ENCODE measurements around the gene RETREG2. TPM values are rescaled to one million over a fixed set of nuclear protein-coding genes. Genes with fewer than 3 reads are reported as not detected.

The RETREG2 gene
- total and polyA plus RNA-seq, 2 of the 8 experiments (the other 6 are each of a cell fraction or from before 2014, with no cell fraction given): 51.3 to 67.4 TPM

DNA sequence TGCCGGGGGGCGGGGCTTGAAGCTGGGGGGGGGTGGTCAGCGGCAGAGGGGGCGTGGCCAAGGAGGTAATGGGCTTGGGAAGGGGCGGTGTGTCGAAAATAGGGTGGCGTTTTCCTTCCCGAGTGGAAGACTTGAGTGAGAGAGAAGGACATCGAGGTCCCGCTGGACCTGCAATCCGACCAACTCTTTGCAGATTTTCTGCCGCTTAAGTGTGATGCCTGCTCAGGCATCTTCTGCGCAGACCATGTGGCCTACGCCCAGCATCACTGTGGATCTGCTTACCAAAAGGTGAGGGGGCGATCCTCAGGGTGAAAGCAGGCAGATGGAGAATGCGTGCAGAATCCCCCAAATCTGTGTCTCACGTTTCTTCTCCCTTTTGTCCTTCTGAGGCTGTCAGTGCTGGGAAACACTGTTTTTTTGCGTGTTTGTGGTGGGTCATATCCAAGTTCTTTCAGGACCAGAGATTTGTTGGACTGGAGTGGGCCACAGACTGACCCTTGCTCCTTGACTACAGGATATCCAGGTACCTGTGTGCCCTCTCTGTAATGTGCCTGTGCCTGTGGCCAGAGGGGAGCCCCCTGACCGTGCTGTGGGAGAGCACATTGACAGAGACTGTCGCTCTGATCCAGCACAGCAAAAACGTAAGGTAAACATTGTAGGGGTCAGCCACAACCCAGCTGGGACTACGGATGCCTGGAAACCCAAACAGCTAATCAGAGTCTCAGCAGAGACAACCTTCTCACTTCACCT is 29.2 kb downstream of the RETREG2 start:
- Histone ChIP-seq H2BK15ac (ENCODE audit: low read length) (no peak overlapping the region), H3K36me3 (ENCODE audit: control insufficient read depth in 2 of 4, insufficient read depth in 4 of 4, low read length in 3 of 4) (peaks cover 3 to 24% (median 10%) of the 10 kb centered on the region in 4 experiments; a peak in 7 of 8 replicates), H3K23me2 (ENCODE audit: low read depth, low read length) (peaks cover 10% of the 10 kb centered on the region), H3K79me2 (ENCODE audit: control insufficient read depth in 1 of 2, insufficient read depth in 2 of 2, low read length in 2 of 2) (no peaks in the 10 kb centered on the region), H4K5ac (ENCODE audit: insufficient read length, low read depth, low read length) (no peak overlapping the region), H3K9me3 (ENCODE audit: insufficient read depth in 2 of 2, low read depth in 1 of 2, low read length in 1 of 2) (no peaks in the 10 kb centered on the region; a peak in 1 of 4 replicates), H2BK120ac (replicated peaks; ENCODE audit: low read depth, low read length) (no peak overlapping the region), H3K23ac (ENCODE audit: insufficient read length) (no peak overlapping the region), H2BK20ac (ENCODE audit: low read length) (no peak overlapping the region), H2BK12ac (ENCODE audit: low read depth, low read length) (no peak overlapping the region), H3K18ac (ENCODE audit: extremely low read depth, low read length) (no peak overlapping the region), H3K4me3 (ENCODE audit: extremely low read depth in 1 of 4, insufficient read depth in 2 of 4, low read depth in 3 of 4, low read length in 4 of 4) (peak overlapping the region; percentile 56 to 72 (median 64)), H3K56ac (replicated peaks; ENCODE audit: insufficient read length, low read depth, low read length) (no peak overlapping the region), H3K4me1 (replicated peaks in 1 of 4; ENCODE audit: control insufficient read depth in 3 of 4, insufficient read depth in 4 of 4, low read length in 3 of 4) (peaks cover 0 to 6% (median 3%) of the 10 kb centered on the region in 4 experiments; a peak in 5 of 7 replicates), H3K27me3 (replicated peaks in 1 of 4; ENCODE audit: control insufficient read depth in 3 of 4, extremely low read depth in 1 of 4, insufficient read depth in 3 of 4, low read length in 3 of 4) (no peaks in the 10 kb centered on the region), H4K91ac (replicated peaks; ENCODE audit: insufficient read length, low read length) (no peak overlapping the region), H3K4me2 (ENCODE audit: insufficient read depth in 1 of 2, low read depth in 2 of 2, low read length in 2 of 2) (peak overlapping the region; percentile 91 to 100), H3K4ac (replicated peaks; ENCODE audit: insufficient read length, low read depth, low read length) (no peak overlapping the region), H2AFZ (ENCODE audit: low read length) (peak overlapping the region; percentile 92; the same call in 1 of the 2 replicates), H3K14ac (ENCODE audit: insufficient read length) (no peak overlapping the region), H4K8ac (ENCODE audit: extremely low read depth, insufficient read depth, low read length) (no peak overlapping the region; the same call in 1 of the 2 replicates), H4K20me1 (replicated peaks in 1 of 2; ENCODE audit: control insufficient read depth in 1 of 2, insufficient read depth in 2 of 2, low read length in 2 of 2) (peaks cover 0 to 2% of the 10 kb centered on the region in 2 experiments), H3K9ac (replicated peaks in 1 of 4; ENCODE audit: extremely low read depth in 1 of 4, low read depth in 3 of 4, low read length in 3 of 4) (peak overlapping the region in 2 of 4 experiments; percentile 39 to 73; a peak in 3 of 7 replicates), H2BK5ac (ENCODE audit: low read depth, low read length) (no peak overlapping the region; the same call in 1 of the 2 replicates), H2AK5ac (ENCODE audit: low read depth, low read length) (no peak overlapping the region), H3K27ac (ENCODE audit: low read depth, low read length) (peak overlapping the region; percentile 27; the same call in 1 of the 2 replicates), H3K79me1 (ENCODE audit: low read depth, low read length) (no peaks in the 10 kb centered on the region)
- WGBS, 2 experiments (ENCODE audit: extremely low coverage in 1 of 2, insufficient coverage in 1 of 2, insufficient read length in 1 of 2, insufficient replicate concordance in 2 of 2, low coverage in 1 of 2, low lambda C conversion rate in 2 of 2, missing lambda C conversion rate in 1 of 2): 46% methylated on average over 14 of the region's 22 CpGs; no CpG with 5 or more reads in 1 of the 2 experiments
- no peak for DNase-seq (ENCODE audit: low read depth in 1 of 2, low spot score in 2 of 2)
- CTCF ChIA-PET (ENCODE audit: partially characterized antibody): interaction anchor here (0.8 to 2.4 kb wide), 10 partner anchors 9 to 424 kb away, joined by 3 to 8 read pairs (median 3); no protein-coding TSS in a partner anchor
- no peak for TF ChIP-seq SAP30 (IDR thresholded peaks at IDR 0.05; ENCODE audit: insufficient read depth, insufficient replicate concordance, low read length)
- TF ChIP-seq, protein P1, sequence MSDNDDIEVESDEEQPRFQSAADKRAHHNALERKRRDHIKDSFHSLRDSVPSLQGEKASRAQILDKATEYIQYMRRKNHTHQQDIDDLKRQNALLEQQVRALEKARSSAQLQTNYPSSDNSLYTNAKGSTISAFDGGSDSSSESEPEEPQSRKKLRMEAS (IDR thresholded peaks at IDR 0.05): 0 out of 2 replicates have a peak, but pooled peaks have one; percentile 47
- TF ChIP-seq POLR2AphosphoS5 (IDR thresholded peaks at IDR 0.05; ENCODE audit: low read depth, low read length): 0 out of 2 replicates have a peak, but pooled peaks have one; percentile 18
- TF ChIP-seq SIN3A (conservative IDR thresholded peaks at IDR 0.05 in 1 of 2, IDR thresholded peaks at IDR 0.05 in 1 of 2; ENCODE audit: low read depth in 1 of 2, low read length in 2 of 2): 0 out of 4 replicates have a peak, but pooled peaks of 1 of the 2 experiments have one; percentile 20
- TF ChIP-seq, protein P2, sequence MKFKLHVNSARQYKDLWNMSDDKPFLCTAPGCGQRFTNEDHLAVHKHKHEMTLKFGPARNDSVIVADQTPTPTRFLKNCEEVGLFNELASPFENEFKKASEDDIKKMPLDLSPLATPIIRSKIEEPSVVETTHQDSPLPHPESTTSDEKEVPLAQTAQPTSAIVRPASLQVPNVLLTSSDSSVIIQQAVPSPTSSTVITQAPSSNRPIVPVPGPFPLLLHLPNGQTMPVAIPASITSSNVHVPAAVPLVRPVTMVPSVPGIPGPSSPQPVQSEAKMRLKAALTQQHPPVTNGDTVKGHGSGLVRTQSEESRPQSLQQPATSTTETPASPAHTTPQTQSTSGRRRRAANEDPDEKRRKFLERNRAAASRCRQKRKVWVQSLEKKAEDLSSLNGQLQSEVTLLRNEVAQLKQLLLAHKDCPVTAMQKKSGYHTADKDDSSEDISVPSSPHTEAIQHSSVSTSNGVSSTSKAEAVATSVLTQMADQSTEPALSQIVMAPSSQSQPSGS (IDR thresholded peaks at IDR 0.05; ENCODE audit: low read length): no peak
- no peak for TF ChIP-seq RFX5 (IDR thresholded peaks at IDR 0.05; ENCODE audit: borderline replicate concordance, low read depth, low read length)
- TF ChIP-seq CBX8 (IDR thresholded peaks at IDR 0.05; ENCODE audit: borderline replicate concordance, low read depth, low read length): no peak
- no peak for TF ChIP-seq EP300 (IDR thresholded peaks at IDR 0.05; ENCODE audit: borderline replicate concordance in 1 of 2, low read depth in 2 of 2, low read length in 2 of 2)
- POLR2A ChIA-PET (ENCODE audit: partially characterized antibody): interaction anchor here (0.9 to 6.1 kb wide), 9 partner anchors 11 to 45 kb away, joined by 3 to 101 read pairs (median 7); partner anchors contain the start of genes ABCB6, ANKZF1, ATG9A and CNPPD1
- FAIRE-seq: no peak

Data from H1 (cell line).